Peyer's patch (tissue), 4 donors: ENCODE measurements around the gene TMEM53. TPM values are rescaled to one million over a fixed set of nuclear protein-coding genes. Genes with fewer than 3 reads are reported as not detected.

ENCODE experiments used
- DNase-seq, 3 donors: peaks; one replicate each; pipeline ENCODE4 v3.0.0-alpha.2; 2017 to 2019
- H3K27ac ChIP-seq, 4 donors: fragments of 200-600 bp; sonication (generic); one replicate each; pipeline ENCODE4 v1.5.1; 2016 to 2019
- H3K27me3 ChIP-seq, 2 donors: fragments of 200-600 bp; sonication (generic); one replicate each; pipeline ENCODE4 v1.5.1; 2019
- H3K36me3 ChIP-seq, 3 donors: fragments of 200-600 bp; sonication (generic); one replicate each; pipeline ENCODE4 v1.5.1; 2016 to 2019
- H3K4me1 ChIP-seq, 4 donors: fragments of 200-600 bp; sonication (generic); one replicate each; pipeline ENCODE4 v1.5.1; 2016 to 2019
- H3K4me3 ChIP-seq, 4 donors: fragments of 200-600 bp; sonication (generic); 1 replicate in 3 of 4; 2 replicates in 1 of 4; pipeline ENCODE4 v1.5.1; 2016 to 2019; ENCODE audit warnings: mild to moderate bottlenecking in 1 of 4
- H3K9me3 ChIP-seq, 4 donors: fragments of 200-600 bp; sonication (generic); one replicate each; pipeline ENCODE4 v1.5.1; 2016 to 2019; ENCODE audit warnings: mild to moderate bottlenecking in 1 of 4
- CTCF ChIP-seq, 6 experiments: fragments of 450-650 bp in 4 of 6; fragments of 200-600 bp in 2 of 6; sonication (generic) in 1 of 6; IDR thresholded peaks; one replicate each; pipeline ENCODE4 v1.5.1; 2017 to 2019; ENCODE audit warnings: antibody characterized with exemption in 6 of 6, mild to moderate bottlenecking in 3 of 6, moderate library complexity in 1 of 6
- POLR2A ChIP-seq, 2 donors: fragments of 450-650 bp; IDR thresholded peaks; one replicate each; pipeline ENCODE4 v1.5.1; 2017; ENCODE audit warnings: antibody characterized with exemption in 2 of 2, mild to moderate bottlenecking in 2 of 2, moderate library complexity in 2 of 2
- total RNA-seq, 4 donors: library from RNA; depleted of rRNA; stranded (reverse); fragments of >200 nt; gene quantifications; one replicate each; pipeline ENCODE4 v1.1.0, GENCODE V29; 2016

TMEM53 gene
- total RNA-seq, 4 donors from 2014 or later, result 23.1 to 30.8 (median 26.5) TPM; not detected in 1

GRCh38 chr1:44643721-44644334 lies 30.5 kb downstream of the TMEM53 start:
- Histone ChIP-seq H3K9me3 (no peaks in the 10 kb centered on the region), H3K27me3 (no peaks in the 10 kb centered on the region), H3K4me1 (peaks cover 0 to 25% (median 0%) of the 10 kb centered on the region in 4 donors), H3K27ac (no peak overlapping the region), H3K4me3 (no peak overlapping the region), H3K36me3 (peaks cover 0 to 92% (median 0%) of the 10 kb centered on the region in 3 donors)
- TF ChIP-seq POLR2A (IDR thresholded peaks at IDR 0.05), result no peak
- TF ChIP-seq CTCF (IDR thresholded peaks at IDR 0.05), result no peak
- no peak for DNase-seq

- peaks cover 0 to 23% (median 0%) of the 10 kb centered on the region in 4 donors for H3K4me1 ChIP-seq
- TF ChIP-seq POLR2A (IDR thresholded peaks at IDR 0.05), result no peak
- no peak for TF ChIP-seq CTCF (IDR thresholded peaks at IDR 0.05)
- H3K27ac ChIP-seq, result no peak overlapping the region
- H3K36me3 ChIP-seq, result peaks cover 0 to 96% (median 0%) of the 10 kb centered on the region in 3 donors
- H3K27me3 ChIP-seq, result no peaks in the 10 kb centered on the region
- no peak overlapping the region for H3K4me3 ChIP-seq
- no peak for DNase-seq
- H3K9me3 ChIP-seq, result no peaks in the 10 kb centered on the region
Observed at GRCh38 chr1:44642925-44643324, 31.4 kb downstream of the TMEM53 start.

DNA sequence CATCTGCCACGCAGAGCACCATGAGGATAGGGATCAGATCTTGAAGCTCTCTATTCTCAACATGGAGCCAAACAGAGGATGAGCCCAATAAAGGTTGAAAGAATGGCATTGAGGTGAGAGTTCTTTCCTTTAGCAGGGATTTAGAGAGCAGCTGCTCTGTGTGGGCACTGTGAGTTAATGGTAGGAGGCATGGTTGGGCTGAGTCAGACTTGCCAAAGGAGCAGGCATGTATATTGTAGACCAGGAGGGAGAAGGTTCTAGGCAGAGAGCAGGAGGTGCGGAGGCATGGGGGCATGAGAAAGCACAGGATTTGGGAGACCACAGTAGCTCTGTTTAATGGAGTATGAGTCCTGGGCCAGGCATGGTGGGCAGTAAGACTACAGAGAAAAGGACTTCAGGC lies 32.0 kb downstream of the TMEM53 start:
- no peak overlapping the region for H3K27ac ChIP-seq
- H3K4me3 ChIP-seq, result no peak overlapping the region
- DNase-seq, result no peak
- H3K36me3 ChIP-seq, result peaks cover 0 to 99% (median 0%) of the 10 kb centered on the region in 3 donors
- no peaks in the 10 kb centered on the region for H3K27me3 ChIP-seq
- peaks cover 0 to 18% (median 0%) of the 10 kb centered on the region in 4 donors for H3K4me1 ChIP-seq
- H3K9me3 ChIP-seq, result no peaks in the 10 kb centered on the region
- no peak for TF ChIP-seq POLR2A (IDR thresholded peaks at IDR 0.05)
- no peak for TF ChIP-seq CTCF (IDR thresholded peaks at IDR 0.05)

GRCh38 chr1:44641126-44642102 lies 32.9 kb downstream of the TMEM53 start:
- Histone ChIP-seq H3K36me3 (peaks cover 0 to 100% (median 0%) of the 10 kb centered on the region in 3 donors), H3K4me3 (no peak overlapping the region), H3K4me1 (peaks cover 0 to 18% (median 0%) of the 10 kb centered on the region in 4 donors), H3K27me3 (no peaks in the 10 kb centered on the region), H3K9me3 (no peaks in the 10 kb centered on the region), H3K27ac (no peak overlapping the region)
- TF ChIP-seq POLR2A (IDR thresholded peaks at IDR 0.05) (no peak), CTCF (IDR thresholded peaks at IDR 0.05) (no peak)
- DNase-seq, result no peak

DNA sequence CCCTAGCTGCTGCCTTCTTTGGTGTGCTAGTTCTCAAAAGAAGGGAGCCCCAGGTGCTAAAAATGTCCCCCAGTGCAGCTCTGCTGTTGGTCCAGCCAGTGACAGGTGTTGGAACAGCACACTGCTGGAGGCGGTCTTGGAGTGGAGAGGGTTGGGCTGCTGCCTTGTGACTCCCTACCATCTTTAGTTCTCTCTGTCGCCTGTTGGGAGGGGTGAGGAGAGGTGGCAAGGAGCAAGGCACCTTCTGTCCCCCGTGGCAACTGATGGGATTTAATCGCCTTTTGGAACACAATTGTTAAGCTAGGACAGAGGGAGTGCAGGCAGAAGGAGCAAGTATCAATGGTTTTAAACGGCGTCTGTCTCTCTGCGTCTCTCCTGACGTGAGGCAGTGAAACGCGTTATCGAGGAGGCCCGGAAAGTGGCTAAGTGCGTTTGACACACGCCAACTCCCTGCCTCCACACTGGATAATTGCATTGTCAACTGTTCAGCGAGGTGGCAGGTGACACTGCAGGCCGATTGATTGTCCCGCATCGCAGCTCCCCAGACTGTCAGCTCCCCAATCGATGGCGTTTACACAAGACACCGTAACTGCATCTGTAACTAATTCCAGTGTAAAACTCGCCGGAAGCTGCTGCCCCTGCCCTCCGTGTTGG lies 34.0 kb downstream of the TMEM53 start:
- Histone ChIP-seq H3K27ac (no peak overlapping the region), H3K4me1 (peaks cover 0 to 16% (median 0%) of the 10 kb centered on the region in 4 donors), H3K27me3 (no peaks in the 10 kb centered on the region), H3K36me3 (peaks cover 0 to 100% (median 0%) of the 10 kb centered on the region in 3 donors), H3K4me3 (no peak overlapping the region), H3K9me3 (no peaks in the 10 kb centered on the region)
- TF ChIP-seq POLR2A (IDR thresholded peaks at IDR 0.05) (no peak), CTCF (IDR thresholded peaks at IDR 0.05) (no peak)
- no peak for DNase-seq
